Panc1 (cell line): Measurements from ENCODE around the gene OR2T8. TPM values are rescaled to one million over a fixed set of nuclear protein-coding genes. Genes with fewer than 3 reads are reported as not detected.

Source experiments
- ATAC-seq: fragments of 200-7000 bp; cut with Tn5 transposase; 2 replicates; pipeline ENCODE4 v1.9.1; 2020; ENCODE audit warnings: mild to moderate bottlenecking, moderate library complexity
- Bru-seq: library from RNA; stranded (reverse); fragments of 400-500 nt; gene quantifications from one replicate; lab custom pipeline; 2021; lab: Mats Ljungman, UMichigan
- BruChase-seq, 2 experiments: library from RNA; stranded (reverse); fragments of 400-500 nt; gene quantifications; one replicate each; lab custom pipeline; 2021; lab: Mats Ljungman, UMichigan
- BruUV-seq: library from RNA; stranded (reverse); fragments of 400-500 nt; replicated peaks from 2 replicates; lab custom pipeline; 2021; lab: Mats Ljungman, UMichigan
- CTCF ChIA-PET: fragments of 300-600 bp; sonication (Branson Sonifier 250); formaldehyde crosslinking; loops from one replicate; lab custom pipeline; 2022; ENCODE audit warnings: antibody characterized with exemption; lab: Charles Lee
- POLR2A ChIA-PET: fragments of 300-600 bp; sonication (Branson Sonifier 250); formaldehyde crosslinking; loops from one replicate; lab custom pipeline; 2022; ENCODE audit warnings: antibody characterized with exemption; lab: Charles Lee
- DNase-seq: peaks from one replicate; pipeline ENCODE4 v3.0.0-alpha.2; 2010; ENCODE audit warnings: low read depth, low spot score
- H3K27ac ChIP-seq: 2 replicates; pipeline ENCODE4 v1.5.1; 2011; ENCODE audit warnings: mild to moderate bottlenecking, low read length, inconsistent platforms
- H3K27me3 ChIP-seq: fragments of 200-500 bp; sonication (Bioruptor generic); 2 replicates; pipeline ENCODE4 v1.6.0; 2014; ENCODE audit warnings: low read length, inconsistent platforms; ENCODE audit not compliant: control insufficient read depth, insufficient read depth
- H3K36me3 ChIP-seq: fragments of 200-500 bp; sonication (Bioruptor generic); 2 replicates; pipeline ENCODE4 v1.5.1; 2014; ENCODE audit warnings: inconsistent platforms, mild to moderate bottlenecking, low read length, moderate library complexity; ENCODE audit not compliant: control insufficient read depth, insufficient read depth
- H3K4me1 ChIP-seq: 2 replicates; pipeline ENCODE4 v1.5.1; 2011; ENCODE audit warnings: inconsistent platforms, mild to moderate bottlenecking, low read length, moderate library complexity; ENCODE audit not compliant: control insufficient read depth, insufficient read depth
- H3K4me3 ChIP-seq, 2 experiments: 2 replicates each; pipeline ENCODE4 v1.5.1; 2011 to 2012; ENCODE audit warnings: low read depth in 2 of 2, low read length in 2 of 2, mild to moderate bottlenecking in 2 of 2, inconsistent platforms in 1 of 2, moderate library complexity in 1 of 2
- H3K9me3 ChIP-seq: fragments of 200-500 bp; sonication (Bioruptor generic); 2 replicates; pipeline ENCODE4 v1.5.1; 2014; ENCODE audit warnings: low read depth, mild to moderate bottlenecking, inconsistent platforms, low read length, moderate library complexity; ENCODE audit not compliant: control insufficient read depth, insufficient read depth
- POLR2AphosphoS5 ChIP-seq: IDR thresholded peaks from 2 replicates; pipeline ENCODE4 v1.6.1; 2012; ENCODE audit warnings: mild to moderate bottlenecking, low read depth, low read length, moderate library complexity
- SIN3A ChIP-seq: IDR thresholded peaks from 2 replicates; pipeline ENCODE4 v1.6.1; 2012; ENCODE audit warnings: low read depth, mild to moderate bottlenecking, low read length, moderate library complexity, borderline replicate concordance; ENCODE audit not compliant: insufficient read depth
- TCF7L2 ChIP-seq: IDR thresholded peaks from 2 replicates; pipeline ENCODE4 v1.6.1; 2011; ENCODE audit warnings: mild to moderate bottlenecking, low read depth, low read length, inconsistent platforms
- in situ Hi-C: cut with HindIII; loops from 2 replicates; pipeline ENCODE4 v1.10.0; 2016; ENCODE audit warnings: low sequenced_read_pairs, low pct_unique_long_range_greater_than_20kb
- intact Hi-C: fragments of 100-400 bp; cut with micrococcal nuclease; formaldehyde crosslinking; loops from one replicate; pipeline ENCODE4 v1.10.0; 2022; ENCODE audit not compliant: unreplicated experiment
- long read RNA-seq: library from polyadenylated mRNA; unstranded; transcript quantifications from one replicate; pipeline ENCODE4 v2.0.0, GENCODE V29; 2021; ENCODE audit not compliant: unreplicated experiment
- polyA plus RNA-seq: library from polyadenylated mRNA; unstranded; fragments of >200 nt; gene quantifications from one replicate; pipeline ENCODE4 v1.2.1, GENCODE V29; 2012; ENCODE audit warnings: missing spikeins; ENCODE audit not compliant: insufficient read length
- total RNA-seq: library from RNA; stranded (reverse); gene quantifications from one replicate; pipeline ENCODE4 v1.2.1, GENCODE V29; 2021; ENCODE audit not compliant: unreplicated experiment
- TF ChIP-seq, protein P1 (sequence below): fragments of 450-650 bp; IDR thresholded peaks from 2 replicates; pipeline ENCODE4 v1.5.1; 2017; ENCODE audit warnings: mild to moderate bottlenecking
- TF ChIP-seq, protein P2 (sequence below), 2 experiments: IDR thresholded peaks; 2 replicates each; pipeline ENCODE4 v1.6.1; 2011 to 2012; ENCODE audit warnings: low read depth in 2 of 2, control low read depth in 1 of 2, low read length in 1 of 2, mild to moderate bottlenecking in 1 of 2, moderate library complexity in 1 of 2; ENCODE audit not compliant: insufficient read depth in 1 of 2

OR2T8 gene, protein sequence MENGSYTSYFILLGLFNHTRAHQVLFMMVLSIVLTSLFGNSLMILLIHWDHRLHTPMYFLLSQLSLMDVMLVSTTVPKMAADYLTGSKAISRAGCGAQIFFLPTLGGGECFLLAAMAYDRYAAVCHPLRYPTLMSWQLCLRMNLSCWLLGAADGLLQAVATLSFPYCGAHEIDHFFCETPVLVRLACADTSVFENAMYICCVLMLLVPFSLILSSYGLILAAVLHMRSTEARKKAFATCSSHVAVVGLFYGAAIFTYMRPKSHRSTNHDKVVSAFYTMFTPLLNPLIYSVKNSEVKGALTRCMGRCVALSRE
- total RNA-seq (not detected), Bru-seq, nascent RNA (not detected), BruChase-seq, experiment 1, labeled RNA remaining after a 2-hour chase (not detected), BruChase-seq, experiment 2, labeled RNA remaining after a 6-hour chase (not detected)
- not detected for polyA plus RNA-seq
- long read RNA-seq: 0 reads

DNA sequence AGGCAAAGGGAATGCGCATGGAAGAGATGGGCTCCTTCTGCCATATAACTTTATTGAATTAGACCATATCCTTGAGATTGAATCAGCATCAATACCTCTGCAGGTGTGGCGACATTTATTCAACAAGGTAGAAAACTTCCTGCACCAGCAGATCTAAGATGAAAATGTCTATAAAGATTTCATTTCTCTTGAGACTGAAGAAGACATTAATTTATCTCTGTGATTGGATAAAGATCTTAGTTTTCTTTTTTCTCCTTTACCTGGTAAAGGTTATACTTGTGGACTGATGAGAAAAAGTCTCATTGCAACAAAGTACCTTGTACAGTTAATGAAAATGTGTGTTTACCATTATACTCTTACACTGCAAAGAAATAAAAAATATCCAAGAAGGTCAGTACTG is at the start of gene OR2T8:
TSS of gene OR2T8 (plus strand) at position 301 of the 400 bp plus-strand sequence. CDS start 766 bp downstream, outside the sequence.
- CTCF ChIA-PET: no interaction called here
- Histone ChIP-seq H3K4me1 (no peaks in the 10 kb centered on the region), H3K36me3 (no peaks in the 10 kb centered on the region), H3K27me3 (no peaks in the 10 kb centered on the region), H3K27ac (no peak within 1 kb of the TSS), H3K4me3 (no peak within 1 kb of the TSS), H3K9me3 (no peaks in the 10 kb centered on the region)
- TF ChIP-seq, protein P1, sequence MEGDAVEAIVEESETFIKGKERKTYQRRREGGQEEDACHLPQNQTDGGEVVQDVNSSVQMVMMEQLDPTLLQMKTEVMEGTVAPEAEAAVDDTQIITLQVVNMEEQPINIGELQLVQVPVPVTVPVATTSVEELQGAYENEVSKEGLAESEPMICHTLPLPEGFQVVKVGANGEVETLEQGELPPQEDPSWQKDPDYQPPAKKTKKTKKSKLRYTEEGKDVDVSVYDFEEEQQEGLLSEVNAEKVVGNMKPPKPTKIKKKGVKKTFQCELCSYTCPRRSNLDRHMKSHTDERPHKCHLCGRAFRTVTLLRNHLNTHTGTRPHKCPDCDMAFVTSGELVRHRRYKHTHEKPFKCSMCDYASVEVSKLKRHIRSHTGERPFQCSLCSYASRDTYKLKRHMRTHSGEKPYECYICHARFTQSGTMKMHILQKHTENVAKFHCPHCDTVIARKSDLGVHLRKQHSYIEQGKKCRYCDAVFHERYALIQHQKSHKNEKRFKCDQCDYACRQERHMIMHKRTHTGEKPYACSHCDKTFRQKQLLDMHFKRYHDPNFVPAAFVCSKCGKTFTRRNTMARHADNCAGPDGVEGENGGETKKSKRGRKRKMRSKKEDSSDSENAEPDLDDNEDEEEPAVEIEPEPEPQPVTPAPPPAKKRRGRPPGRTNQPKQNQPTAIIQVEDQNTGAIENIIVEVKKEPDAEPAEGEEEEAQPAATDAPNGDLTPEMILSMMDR: no peak
- TF ChIP-seq POLR2AphosphoS5 (no peak), TCF7L2 (no peak), SIN3A (no peak)
- TF ChIP-seq, protein P2, sequence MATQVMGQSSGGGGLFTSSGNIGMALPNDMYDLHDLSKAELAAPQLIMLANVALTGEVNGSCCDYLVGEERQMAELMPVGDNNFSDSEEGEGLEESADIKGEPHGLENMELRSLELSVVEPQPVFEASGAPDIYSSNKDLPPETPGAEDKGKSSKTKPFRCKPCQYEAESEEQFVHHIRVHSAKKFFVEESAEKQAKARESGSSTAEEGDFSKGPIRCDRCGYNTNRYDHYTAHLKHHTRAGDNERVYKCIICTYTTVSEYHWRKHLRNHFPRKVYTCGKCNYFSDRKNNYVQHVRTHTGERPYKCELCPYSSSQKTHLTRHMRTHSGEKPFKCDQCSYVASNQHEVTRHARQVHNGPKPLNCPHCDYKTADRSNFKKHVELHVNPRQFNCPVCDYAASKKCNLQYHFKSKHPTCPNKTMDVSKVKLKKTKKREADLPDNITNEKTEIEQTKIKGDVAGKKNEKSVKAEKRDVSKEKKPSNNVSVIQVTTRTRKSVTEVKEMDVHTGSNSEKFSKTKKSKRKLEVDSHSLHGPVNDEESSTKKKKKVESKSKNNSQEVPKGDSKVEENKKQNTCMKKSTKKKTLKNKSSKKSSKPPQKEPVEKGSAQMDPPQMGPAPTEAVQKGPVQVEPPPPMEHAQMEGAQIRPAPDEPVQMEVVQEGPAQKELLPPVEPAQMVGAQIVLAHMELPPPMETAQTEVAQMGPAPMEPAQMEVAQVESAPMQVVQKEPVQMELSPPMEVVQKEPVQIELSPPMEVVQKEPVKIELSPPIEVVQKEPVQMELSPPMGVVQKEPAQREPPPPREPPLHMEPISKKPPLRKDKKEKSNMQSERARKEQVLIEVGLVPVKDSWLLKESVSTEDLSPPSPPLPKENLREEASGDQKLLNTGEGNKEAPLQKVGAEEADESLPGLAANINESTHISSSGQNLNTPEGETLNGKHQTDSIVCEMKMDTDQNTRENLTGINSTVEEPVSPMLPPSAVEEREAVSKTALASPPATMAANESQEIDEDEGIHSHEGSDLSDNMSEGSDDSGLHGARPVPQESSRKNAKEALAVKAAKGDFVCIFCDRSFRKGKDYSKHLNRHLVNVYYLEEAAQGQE (IDR thresholded peaks at IDR 0.05; ENCODE audit: insufficient read depth in 1 of 2, low read depth in 2 of 2, low read length in 1 of 2): no peak
- intact Hi-C loops (loop anchor here (10.0 kb wide), 1 partner anchor 65 kb away; the partner anchor contains the start of gene TRIM58), in situ Hi-C loops (no loop called here)
- POLR2A ChIA-PET: no interaction called here
- DNase-seq: no peak
- no TSS peak for BruUV-seq
- ATAC-seq: no peak

DNA sequence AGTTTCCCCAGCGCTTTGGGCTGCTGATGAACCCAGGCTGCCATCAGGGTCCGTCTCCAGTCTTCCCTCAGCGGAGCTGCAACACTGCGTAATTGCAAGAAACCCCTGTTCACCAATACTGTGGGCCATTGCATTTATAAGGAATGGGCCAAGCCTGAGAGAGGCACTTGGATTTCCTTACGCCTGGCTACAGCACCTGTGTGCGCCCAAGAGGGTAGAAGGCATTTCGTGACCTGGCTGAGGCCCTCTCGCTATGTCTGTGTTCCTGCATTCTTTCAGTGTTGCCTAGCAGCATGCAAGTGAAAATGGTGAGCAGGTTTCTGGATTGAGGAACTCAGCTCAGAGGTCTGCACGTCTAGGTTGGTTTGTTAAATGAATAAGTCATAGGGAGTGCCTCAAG is 36.7 kb upstream of the OR2T8 start:
- Histone ChIP-seq H3K36me3 (no peaks in the 10 kb centered on the region), H3K4me3 (no peak overlapping the region), H3K4me1 (no peaks in the 10 kb centered on the region), H3K9me3 (no peaks in the 10 kb centered on the region), H3K27ac (no peak overlapping the region), H3K27me3 (no peaks in the 10 kb centered on the region)
- intact Hi-C loops: no loop called here
- TF ChIP-seq SIN3A (no peak), TCF7L2 (no peak), POLR2AphosphoS5 (no peak)
- TF ChIP-seq, protein P1: no peak
- TF ChIP-seq, protein P2 (IDR thresholded peaks at IDR 0.05; ENCODE audit: insufficient read depth in 1 of 2, low read depth in 2 of 2, low read length in 1 of 2): no peak
- in situ Hi-C loops: no loop called here
- DNase-seq (no peak), ATAC-seq (no peak)
- POLR2A ChIA-PET: no interaction called here
- CTCF ChIA-PET: no interaction called here
- BruUV-seq: no TSS peak
